HG03432 (cell line): ENCODE measurements around the gene BAIAP3.

ENCODE experiments used
- ATAC-seq: cut with Tn5 transposase; IDR thresholded peaks from one replicate; pipeline ENCODE4 v1.9.1; 2021; ENCODE audit warnings: mild to moderate bottlenecking, moderate library complexity; ENCODE audit not compliant: unreplicated experiment

Gene BAIAP3

GRCh38 chr16:1381612-1382406 lies 48.4 kb downstream of the BAIAP3 start:
- ATAC-seq, result no peak

DNA sequence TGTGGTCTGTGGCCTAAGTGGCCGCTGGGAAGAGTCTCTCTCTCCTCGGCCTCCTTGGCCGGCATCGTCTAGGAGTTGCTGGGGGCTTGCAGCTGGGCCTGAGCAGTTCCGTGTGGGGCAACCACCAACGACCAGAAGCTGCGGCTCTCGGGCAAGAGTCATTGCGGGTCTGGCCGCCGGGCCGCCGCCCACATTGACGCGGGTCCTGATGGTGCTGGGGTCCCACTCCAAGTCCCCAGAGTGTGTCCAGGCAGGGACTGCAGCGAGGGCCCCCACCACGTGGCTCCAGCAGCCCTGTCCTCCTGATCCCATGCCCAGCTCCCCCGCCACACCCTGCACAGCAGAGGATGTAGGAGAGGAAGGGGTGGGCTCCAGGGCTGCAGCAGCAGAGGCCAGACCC lies 50.1 kb downstream of the BAIAP3 start:
- ATAC-seq, result no peak

GRCh38 chr16:1385232-1385631 lies 51.8 kb downstream of the BAIAP3 start:
- ATAC-seq, result no peak

DNA sequence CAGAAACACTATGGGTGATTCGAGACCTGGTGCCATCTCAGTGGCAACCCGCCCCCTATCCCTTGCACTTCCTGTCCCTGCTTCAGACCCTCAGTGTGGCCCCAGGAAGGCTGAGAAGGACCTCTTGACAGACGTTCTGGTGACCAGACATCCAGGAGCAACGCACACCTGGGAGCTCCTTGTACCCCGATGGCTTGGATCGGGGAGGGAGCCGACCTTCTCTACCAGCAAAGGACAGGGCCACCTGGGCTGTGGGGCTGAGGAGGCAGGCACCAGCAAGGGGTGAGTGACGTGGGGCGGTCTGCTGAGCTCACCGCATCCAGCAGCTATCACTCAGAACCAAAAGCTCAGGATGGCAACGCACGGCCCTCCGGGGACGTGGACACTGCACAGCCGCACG lies 53.9 kb downstream of the BAIAP3 start:
- ATAC-seq, result no peak

GRCh38 chr16:1389762-1390161 lies 56.3 kb downstream of the BAIAP3 start:
- ATAC-seq, result no peak

DNA sequence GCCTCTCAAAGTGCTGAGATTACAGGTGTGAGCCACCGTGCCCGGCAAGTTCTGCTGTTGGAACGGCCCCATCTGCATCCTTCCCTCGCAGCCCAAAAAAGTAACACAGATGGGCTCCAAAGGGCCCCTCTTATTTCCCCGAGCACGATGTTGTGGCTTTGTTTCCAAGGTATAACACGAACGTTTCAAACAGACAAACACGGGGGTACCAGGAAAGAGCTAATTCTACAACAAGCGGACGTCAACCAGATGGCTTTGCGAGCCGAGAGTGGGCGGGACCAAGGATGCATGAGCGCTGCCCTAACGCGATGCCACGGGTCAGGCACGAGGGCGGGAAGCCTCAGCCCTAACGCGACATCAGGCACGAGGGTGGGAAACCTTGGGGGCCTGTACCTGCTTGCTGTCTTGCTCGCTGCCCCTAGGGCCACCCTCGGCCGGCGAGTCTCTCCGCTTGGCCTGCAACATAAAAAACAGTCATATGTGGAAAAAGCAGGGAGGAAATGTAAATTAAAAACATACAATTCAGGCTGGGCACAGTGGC lies 56.9 kb downstream of the BAIAP3 start:
- no peak for ATAC-seq

DNA sequence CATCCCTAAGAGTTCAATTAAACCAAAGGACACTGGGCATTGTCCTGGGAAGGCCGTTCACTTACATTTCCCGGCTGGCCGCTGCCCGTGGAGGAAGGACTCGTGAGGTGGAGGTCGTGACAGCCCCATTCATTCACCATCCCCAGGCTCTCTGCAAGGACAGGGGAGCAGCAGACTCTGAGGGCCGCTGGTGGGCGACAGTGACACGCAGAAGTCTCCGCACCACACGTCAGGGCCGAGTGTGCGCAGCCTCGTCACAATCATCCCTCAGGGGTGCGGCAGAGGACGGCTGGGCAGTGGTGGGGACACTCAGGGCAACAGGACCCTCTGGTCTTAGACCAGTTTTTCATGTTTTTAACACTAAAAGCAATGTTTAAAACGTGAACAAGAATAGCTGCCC lies 59.4 kb downstream of the BAIAP3 start:
- ATAC-seq, result no peak

DNA sequence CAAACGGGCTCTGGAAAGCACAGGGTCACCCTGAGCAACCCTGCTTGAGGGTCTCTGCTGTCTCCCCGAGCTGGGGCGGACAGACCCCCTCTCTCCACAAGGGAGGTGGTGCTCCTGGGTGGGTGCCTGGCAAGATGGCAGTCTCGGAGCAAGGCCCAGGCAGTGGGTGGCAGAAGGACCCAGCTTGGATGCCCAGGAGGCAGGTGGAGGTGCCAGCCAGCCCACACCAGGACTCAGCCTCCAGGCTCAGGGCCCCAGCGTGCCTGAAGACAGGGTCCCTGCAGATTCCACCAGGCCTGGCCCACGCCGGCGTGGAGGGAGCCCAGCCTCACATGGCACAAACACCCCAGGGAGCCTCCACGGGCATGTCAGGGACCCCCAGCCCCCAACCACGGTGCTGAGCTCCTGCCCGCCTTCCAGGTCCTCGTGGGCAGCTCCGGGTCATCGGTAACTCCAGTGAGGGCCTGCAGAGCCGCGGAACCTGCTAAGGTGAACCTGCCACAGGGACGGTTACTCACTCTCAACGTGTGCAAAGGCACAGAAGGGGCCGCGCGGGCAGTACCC lies 60.2 kb downstream of the BAIAP3 start:
- no peak for ATAC-seq

DNA sequence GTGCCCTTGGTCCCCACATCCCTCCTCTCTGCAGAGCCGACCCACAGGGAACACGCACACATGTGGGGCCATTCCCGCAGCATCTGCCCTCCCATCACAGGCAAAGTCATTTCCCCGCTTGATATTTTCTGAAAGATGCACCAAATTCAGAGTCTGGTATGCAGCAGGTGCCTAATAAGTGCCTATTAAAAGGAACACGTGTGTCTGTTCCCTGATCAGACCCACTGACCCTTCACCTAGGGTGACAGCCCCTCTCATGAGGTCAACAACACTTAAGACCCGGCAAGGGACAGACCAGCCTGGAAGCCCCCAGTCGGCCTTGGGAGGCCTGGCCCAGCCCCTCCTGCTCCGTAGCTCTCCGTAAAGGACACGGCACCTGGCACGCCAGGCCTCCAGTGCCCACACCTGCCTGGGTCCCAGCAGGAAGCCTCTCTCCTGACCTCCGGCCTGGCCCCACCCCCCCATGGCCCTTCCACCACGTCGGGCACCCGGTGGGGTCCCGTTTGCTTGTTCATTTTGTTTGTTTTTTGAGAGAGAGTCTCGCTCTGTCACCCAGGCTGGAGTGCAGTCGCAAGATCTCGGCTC lies 61.0 kb downstream of the BAIAP3 start:
- ATAC-seq, result no peak

GRCh38 chr16:1395444-1396031 lies 62.1 kb downstream of the BAIAP3 start:
- no peak for ATAC-seq

- ATAC-seq, result no peak
Measured at GRCh38 chr16:1397779-1398178, 64.3 kb downstream of the BAIAP3 start.

GRCh38 chr16:1398351-1398750 lies 64.9 kb downstream of the BAIAP3 start:
- no peak for ATAC-seq
